Spleen (tissue), 11 donors: ENCODE results near the gene NAA40. TPM values are rescaled to one million over a fixed set of nuclear protein-coding genes. Genes with fewer than 3 reads are reported as not detected.

Experiments used
- DNase-seq: peaks from one replicate; pipeline ENCODE4 v3.0.0-alpha.2; 2020
- H3K27ac ChIP-seq, 8 donors: fragments of 200-600 bp; sonication (generic) in 7 of 8; 1 replicate in 4 of 8; 2 replicates in 4 of 8; pipeline versions ENCODE4 v1.5.0 to v1.8.0; 2016 to 2021; ENCODE audit warnings: inconsistent platforms in 4 of 8, mild to moderate bottlenecking in 4 of 8, moderate library complexity in 1 of 8
- H3K27me3 ChIP-seq, 7 donors: fragments of 200-600 bp; sonication (generic) in 6 of 7; replicated peaks in 1 of 7; 1 replicate in 4 of 7; 2 replicates in 3 of 7; pipeline versions ENCODE4 v1.5.0 to v1.8.0; 2016 to 2021; ENCODE audit warnings: inconsistent platforms in 3 of 7, mild to moderate bottlenecking in 1 of 7
- H3K36me3 ChIP-seq, 6 donors: fragments of 200-600 bp; sonication (generic) in 5 of 6; 1 replicate in 4 of 6; 2 replicates in 2 of 6; pipeline versions ENCODE4 v1.5.0 to v1.8.0; 2016 to 2021; ENCODE audit warnings: inconsistent platforms in 2 of 6
- H3K4me1 ChIP-seq, 6 donors: fragments of 200-600 bp; sonication (generic) in 5 of 6; 1 replicate in 3 of 6; 2 replicates in 3 of 6; pipeline versions ENCODE4 v1.5.0 to v1.8.0; 2016 to 2021; ENCODE audit warnings: inconsistent platforms in 3 of 6
- H3K4me3 ChIP-seq, 8 donors: fragments of 200-600 bp; sonication (generic) in 7 of 8; 1 replicate in 4 of 8; 2 replicates in 4 of 8; pipeline versions ENCODE4 v1.5.0 to v1.8.0; 2016 to 2021; ENCODE audit warnings: inconsistent platforms in 4 of 8, mild to moderate bottlenecking in 4 of 8, moderate library complexity in 2 of 8
- H3K9me3 ChIP-seq, 8 donors: fragments of 200-600 bp; sonication (generic) in 7 of 8; 1 replicate in 4 of 8; 2 replicates in 4 of 8; pipeline versions ENCODE4 v1.5.0 to v1.8.0; 2016 to 2021; ENCODE audit warnings: inconsistent platforms in 4 of 8
- POLR2A ChIP-seq, 3 donors: fragments of 450-650 bp; IDR thresholded peaks; one replicate each; pipeline ENCODE4 v1.5.1; 2017; ENCODE audit warnings: antibody characterized with exemption in 3 of 3, mild to moderate bottlenecking in 1 of 3
- POLR2AphosphoS5 ChIP-seq, 3 donors: sonication (generic); formaldehyde crosslinking; IDR thresholded peaks; one replicate each; pipeline ENCODE4 v1.5.1; 2017; ENCODE audit warnings: antibody characterized with exemption in 3 of 3
- WGBS, 5 donors: extraction: QIAGEN DNeasy Blood & Tissue Kit in 3 of 5; methylation state at CpG; one replicate each; pipeline versions ENCODE4 v1.1.5 to v1.1.7; 2013 to 2018; 5-methylcytosine and 5-hydroxymethylcytosine counted together
- intact Hi-C: fragments of 100-400 bp; cut with DNase I; formaldehyde crosslinking; loops from one replicate; pipeline ENCODE4 v1.15.0; 2023; ENCODE audit warnings: low total_unique reads
- polyA plus RNA-seq, 3 donors: library from polyadenylated mRNA; stranded (reverse); fragments of 200-250 nt; gene quantifications; one replicate each; pipeline ENCODE4 v1.2.1, GENCODE V29; 2013
- total RNA-seq, 7 donors: library from RNA; depleted of rRNA in 3 of 7; stranded (reverse); fragments of >200 nt in 3 of 7; fragmentation: NEBNext Ultra II Directional in 4 of 7; extraction: Animal tissue kit (Norgen Biotek cat#: 25700) in 4 of 7; gene quantifications; one replicate each; pipeline versions ENCODE4 v1.1.0 to v1.2.1, GENCODE V29; 2016 to 2021
- TF ChIP-seq, protein P1 (sequence below), 11 experiments: fragments of 200-600 bp in 7 of 11; fragments of 450-650 bp in 4 of 11; sonication (generic) in 4 of 11; IDR thresholded peaks in 8 of 11; conservative IDR thresholded peaks in 3 of 11; 1 replicate in 7 of 11; 2 replicates in 4 of 11; pipeline versions ENCODE4 v1.4.0 to v1.8.0; 2016 to 2021; ENCODE audit warnings: antibody characterized with exemption in 11 of 11, inconsistent platforms in 4 of 11, mild to moderate bottlenecking in 1 of 11
- donor health status: healthy with polysubstance abuse.
- donor health status: DM: no; HTN: no; CAD: no; lungs with moderate emphysema.
- donor health status: DM: no; HTN: no; CAD: no.
- donor health status: Bipolar disorder and iron deficiency.
- donor health status: healthy.
- donor health status: DM: no; HTN: no; CAD: no.
- donor health status: DM: yes; HTN: yes; CAD: no.

NAA40 gene
- total and polyA plus RNA-seq, 10 donors, result 12.1 to 45.4 (median 30.2) TPM

DNA sequence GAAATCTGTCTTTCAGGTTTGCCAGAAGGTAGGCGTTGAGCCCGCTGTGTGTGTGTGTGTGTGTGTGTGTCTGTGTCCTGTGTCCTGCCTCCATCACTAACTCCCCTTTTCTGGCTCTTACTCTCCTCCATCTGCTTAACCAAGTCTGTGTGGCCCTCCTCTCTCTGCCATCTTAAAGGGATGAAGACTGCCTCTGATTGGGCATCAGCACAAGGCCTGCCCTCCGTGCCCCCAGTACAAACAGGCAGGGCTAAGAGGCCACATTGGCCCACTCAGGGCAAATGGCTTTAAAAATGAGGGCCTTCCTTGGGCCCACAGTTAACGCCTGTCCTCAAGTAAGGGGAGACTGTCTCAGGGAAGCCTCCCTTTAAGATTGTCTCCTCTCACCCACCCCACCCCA lies 32.7 kb upstream of the NAA40 start:
- Histone ChIP-seq H3K9me3 (no peaks in the 10 kb centered on the region), H3K36me3 (peaks cover 9 to 100% (median 85%) of the 10 kb centered on the region in 6 donors), H3K4me1 (peaks cover 0 to 36% (median 4%) of the 10 kb centered on the region in 6 donors), H3K27ac (no peak overlapping the region), H3K4me3 (no peak overlapping the region), H3K27me3 (no peaks in the 10 kb centered on the region)
- intact Hi-C loops, result no loop called here
- 94 to 98% (median 95%) methylated on average over 4 of the region's 4 CpGs for WGBS, 5 donors
- TF ChIP-seq POLR2AphosphoS5 (IDR thresholded peaks at IDR 0.05), result no peak
- TF ChIP-seq, protein P1, sequence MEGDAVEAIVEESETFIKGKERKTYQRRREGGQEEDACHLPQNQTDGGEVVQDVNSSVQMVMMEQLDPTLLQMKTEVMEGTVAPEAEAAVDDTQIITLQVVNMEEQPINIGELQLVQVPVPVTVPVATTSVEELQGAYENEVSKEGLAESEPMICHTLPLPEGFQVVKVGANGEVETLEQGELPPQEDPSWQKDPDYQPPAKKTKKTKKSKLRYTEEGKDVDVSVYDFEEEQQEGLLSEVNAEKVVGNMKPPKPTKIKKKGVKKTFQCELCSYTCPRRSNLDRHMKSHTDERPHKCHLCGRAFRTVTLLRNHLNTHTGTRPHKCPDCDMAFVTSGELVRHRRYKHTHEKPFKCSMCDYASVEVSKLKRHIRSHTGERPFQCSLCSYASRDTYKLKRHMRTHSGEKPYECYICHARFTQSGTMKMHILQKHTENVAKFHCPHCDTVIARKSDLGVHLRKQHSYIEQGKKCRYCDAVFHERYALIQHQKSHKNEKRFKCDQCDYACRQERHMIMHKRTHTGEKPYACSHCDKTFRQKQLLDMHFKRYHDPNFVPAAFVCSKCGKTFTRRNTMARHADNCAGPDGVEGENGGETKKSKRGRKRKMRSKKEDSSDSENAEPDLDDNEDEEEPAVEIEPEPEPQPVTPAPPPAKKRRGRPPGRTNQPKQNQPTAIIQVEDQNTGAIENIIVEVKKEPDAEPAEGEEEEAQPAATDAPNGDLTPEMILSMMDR (IDR thresholded peaks at IDR 0.05 in 8 of 11, conservative IDR thresholded peaks at IDR 0.05 in 3 of 11), result no peak
- no peak for TF ChIP-seq POLR2A (IDR thresholded peaks at IDR 0.05)
- DNase-seq, result no peak

DNA sequence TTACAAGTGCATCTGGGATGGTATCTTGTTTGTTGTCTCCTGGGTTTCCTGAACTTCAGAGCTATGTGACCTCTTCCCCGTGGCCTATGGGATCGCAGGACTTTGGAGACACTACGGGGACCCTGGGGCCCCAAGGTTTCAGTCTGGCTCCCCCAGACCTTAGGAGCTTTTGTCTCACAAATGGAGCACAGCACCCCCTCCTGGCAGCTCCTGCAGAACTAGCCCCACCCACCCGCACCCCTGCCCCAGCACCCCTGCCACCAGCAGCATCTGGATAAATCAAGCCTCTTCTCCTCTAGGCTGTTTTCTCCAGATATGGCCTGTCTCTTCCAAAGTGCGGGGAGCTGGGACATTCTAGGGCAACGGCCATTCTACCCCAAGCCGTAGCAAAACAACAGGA lies 32.2 kb upstream of the NAA40 start:
- no peaks in the 10 kb centered on the region for H3K27me3 ChIP-seq
- H3K4me3 ChIP-seq, result no peak overlapping the region
- H3K4me1 ChIP-seq, result peaks cover 0 to 36% (median 4%) of the 10 kb centered on the region in 6 donors
- H3K27ac ChIP-seq, result no peak overlapping the region
- intact Hi-C loops, result no loop called here
- no peaks in the 10 kb centered on the region for H3K9me3 ChIP-seq
- peaks cover 9 to 100% (median 84%) of the 10 kb centered on the region in 6 donors for H3K36me3 ChIP-seq
- DNase-seq, result no peak
- TF ChIP-seq POLR2A (IDR thresholded peaks at IDR 0.05), result no peak
- TF ChIP-seq, protein P1 (IDR thresholded peaks at IDR 0.05 in 8 of 11, conservative IDR thresholded peaks at IDR 0.05 in 3 of 11), result peak in 5 of 11 experiments; percentile 36 to 66 (median 56)
- 85 to 92% (median 89%) methylated on average over 7 of the region's 7 CpGs for whole genome bisulfite sequencing, 5 donors

DNA sequence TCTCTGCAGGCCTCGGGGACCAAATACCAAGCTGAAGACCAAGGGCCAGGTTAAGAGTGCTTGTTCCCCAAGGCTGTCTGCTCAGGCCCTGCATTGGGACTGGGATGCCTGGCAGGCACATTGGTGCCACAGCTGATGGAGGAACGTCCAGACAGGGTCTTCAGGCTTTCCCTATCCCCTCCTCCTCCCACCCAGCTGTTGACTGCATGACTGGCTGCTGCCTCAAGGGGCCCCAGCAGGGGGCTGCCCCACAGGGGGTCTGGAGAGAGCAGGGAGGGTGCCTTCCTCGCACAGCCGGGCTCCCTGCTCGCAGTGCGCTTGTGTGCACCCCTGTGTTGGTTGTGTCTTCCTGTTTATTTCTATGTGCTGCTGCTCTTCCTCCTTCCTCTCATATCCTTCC lies 31.7 kb upstream of the NAA40 start:
- H3K36me3 ChIP-seq, result peaks cover 9 to 98% (median 81%) of the 10 kb centered on the region in 6 donors

DNA sequence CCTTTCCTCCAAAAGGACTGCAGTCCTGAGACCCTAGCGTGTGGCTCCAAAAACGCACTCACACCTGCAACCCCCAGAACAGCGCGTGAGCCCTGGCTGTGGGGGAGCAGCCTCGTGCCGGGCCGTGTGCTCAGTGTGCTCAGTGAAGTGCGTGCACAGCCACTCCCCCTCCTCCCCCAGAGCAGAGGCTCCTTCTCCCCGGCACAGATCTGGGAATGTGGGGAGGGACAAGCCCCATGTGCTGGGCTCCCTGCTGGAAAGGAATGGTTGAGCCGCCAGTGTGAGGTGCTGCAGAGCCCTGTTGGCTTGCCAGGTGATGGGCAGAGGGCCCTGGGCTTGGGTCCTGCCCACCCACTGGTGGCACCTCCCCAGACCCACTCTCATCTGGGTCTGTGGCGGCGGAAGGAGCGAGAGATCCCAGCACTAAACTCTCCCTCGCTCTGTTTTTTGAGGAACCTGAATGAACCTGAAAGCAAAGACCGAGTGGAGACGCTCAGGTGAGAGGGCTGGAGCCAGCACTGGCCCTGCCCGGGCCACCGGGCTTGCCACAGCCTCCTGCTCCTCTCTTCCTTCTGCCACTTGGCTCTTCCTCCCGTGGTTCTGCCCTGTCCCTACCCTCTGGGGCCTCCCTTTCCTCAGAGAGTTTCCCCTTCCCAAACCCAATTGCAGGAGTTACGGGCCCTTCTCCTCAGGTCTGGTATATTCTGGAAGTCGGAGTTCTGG lies 30.8 kb upstream of the NAA40 start:
- intact Hi-C loops, result no loop called here
- TF ChIP-seq POLR2A (IDR thresholded peaks at IDR 0.05) (no peak), POLR2AphosphoS5 (IDR thresholded peaks at IDR 0.05) (peak in 2 of 3 donors; percentile 38 to 72)
- 86 to 92% (median 88%) methylated on average over 17 to 21 of the region's 21 CpGs for WGBS, 5 donors
- no peaks in the 10 kb centered on the region for H3K9me3 ChIP-seq
- H3K27ac ChIP-seq, result no peak overlapping the region
- H3K4me3 ChIP-seq, result no peak overlapping the region
- H3K36me3 ChIP-seq, result peaks cover 3 to 97% (median 72%) of the 10 kb centered on the region in 6 donors
- DNase-seq, result no peak
- peaks cover 0 to 36% (median 4%) of the 10 kb centered on the region in 6 donors for H3K4me1 ChIP-seq
- H3K27me3 ChIP-seq, result no peaks in the 10 kb centered on the region

More for the DNA sequence above, 31.7 kb upstream of the NAA40 start:
- intact Hi-C loops, result no loop called here
- Histone ChIP-seq H3K27ac (no peak overlapping the region), H3K4me1 (peaks cover 0 to 36% (median 4%) of the 10 kb centered on the region in 6 donors), H3K9me3 (no peaks in the 10 kb centered on the region), H3K27me3 (no peaks in the 10 kb centered on the region), H3K4me3 (no peak overlapping the region)
- no peak for DNase-seq
- TF ChIP-seq POLR2A (IDR thresholded peaks at IDR 0.05) (no peak), POLR2AphosphoS5 (IDR thresholded peaks at IDR 0.05) (no peak)
- TF ChIP-seq, protein P1 (IDR thresholded peaks at IDR 0.05 in 8 of 11, conservative IDR thresholded peaks at IDR 0.05 in 3 of 11), result no peak
- 74 to 81% (median 75%) methylated on average over 6 of the region's 6 CpGs for WGBS, 5 donors
